KBM-7 (cell line): ENCODE results near the gene RBM23.
"Not testable (repeated sequence)": the region's sequence is repeated elsewhere in the genome, so short reads cannot be mapped to it uniquely, and the experiment has no call there.

Source experiments
- DNase-seq: peaks from one replicate; pipeline ENCODE4 v3.0.0-alpha.2; 2015
- in situ Hi-C: fragments of 300-500 bp; cut with MboI; formaldehyde crosslinking; loops from 2 replicates; pipeline ENCODE4 v1.14.3; 2020; ENCODE audit warnings: low sequenced_read_pairs, low pct_unique_long_range_greater_than_20kb, mixed read lengths

Gene RBM23

GRCh38 chr14:22872833-22873520 is 46.0 kb downstream of the RBM23 start:
- in situ Hi-C loops, result no loop called here
- DNase-seq, result no peak

DNA sequence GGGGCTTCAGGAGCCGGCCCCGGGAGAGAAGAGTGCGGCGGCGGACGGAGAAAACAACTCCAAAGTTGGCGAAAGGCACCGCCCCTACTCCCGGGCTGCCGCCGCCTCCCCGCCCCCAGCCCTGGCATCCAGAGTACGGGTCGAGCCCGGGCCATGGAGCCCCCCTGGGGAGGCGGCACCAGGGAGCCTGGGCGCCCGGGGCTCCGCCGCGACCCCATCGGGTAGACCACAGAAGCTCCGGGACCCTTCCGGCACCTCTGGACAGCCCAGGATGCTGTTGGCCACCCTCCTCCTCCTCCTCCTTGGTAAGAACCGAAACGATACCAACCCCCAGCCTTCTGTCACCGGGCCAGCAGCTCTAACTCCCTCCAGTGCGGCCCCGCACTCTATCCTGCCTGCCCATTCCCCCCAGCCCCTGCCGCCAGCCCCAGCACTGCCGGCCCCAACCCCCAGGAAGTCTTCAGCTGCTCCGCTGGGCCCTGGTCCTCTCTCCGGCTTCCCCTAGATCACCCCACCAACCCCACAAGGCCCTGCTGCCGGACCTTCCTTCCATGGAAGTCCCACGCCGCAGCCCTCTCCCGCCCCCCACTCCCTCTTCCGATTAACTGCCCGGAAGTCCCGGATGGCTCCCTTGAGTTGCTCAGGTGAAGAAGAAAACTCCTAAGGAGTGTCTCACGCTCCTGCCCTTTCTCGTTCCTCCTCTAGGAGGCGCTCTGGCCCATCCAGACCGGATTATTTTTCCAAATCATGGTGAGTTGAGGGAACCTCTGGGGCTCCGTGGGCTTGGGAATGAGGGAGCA is 46.7 kb downstream of the RBM23 start:
- DNase-seq, result peak; percentile 83
- in situ Hi-C loops, result no loop called here

- peak; percentile 94 for DNase-seq
- in situ Hi-C loops, result no loop called here
Measured at GRCh38 chr14:22871224-22872032, 47.5 kb downstream of the RBM23 start, which contains the start of gene LRP10. Gene LRP10, plus strand, starts transcription at chr14:22871740. Its CDS starts 564 bp downstream, at chr14:22872304.

DNA sequence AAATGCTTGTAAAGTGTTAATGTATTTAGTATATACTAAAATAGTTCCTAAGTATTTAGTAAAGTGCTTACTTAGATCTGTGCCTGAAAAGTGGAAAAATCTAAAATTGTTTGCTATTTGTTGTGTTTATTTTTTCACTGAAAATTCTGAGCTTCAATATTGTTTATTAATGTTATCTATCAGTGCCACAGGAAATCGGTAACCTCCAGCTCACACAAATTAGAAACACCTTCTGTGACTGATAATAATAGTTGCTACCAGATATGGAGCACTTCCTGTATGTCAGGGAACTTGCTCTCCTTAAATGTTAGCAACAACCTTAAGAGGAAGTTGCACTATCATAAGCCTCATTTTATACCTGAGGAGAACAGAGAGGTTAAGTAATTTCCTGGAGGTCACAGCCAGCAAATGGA is 48.1 kb downstream of the RBM23 start:
- DNase-seq, result peak; percentile 70
- in situ Hi-C loops, result no loop called here

DNA sequence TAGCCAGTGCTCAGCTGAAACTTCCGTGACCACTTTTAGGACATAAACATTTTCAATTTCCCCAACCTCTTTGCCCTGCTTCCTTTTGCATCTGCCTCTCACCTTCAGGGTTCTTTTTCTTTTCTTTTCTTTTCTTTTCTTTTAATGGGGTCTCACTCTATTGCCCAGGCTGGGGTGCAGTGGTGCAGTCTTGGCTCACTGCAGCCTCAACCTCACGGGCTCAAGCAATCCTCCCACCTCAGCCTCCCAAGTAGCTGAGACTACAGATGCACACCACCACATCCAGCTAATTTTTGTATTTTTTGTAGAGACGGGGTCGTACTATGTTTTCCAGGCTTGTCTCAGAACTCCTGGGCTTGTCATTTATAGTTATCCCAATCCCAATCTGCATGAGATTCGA is 52.1 kb downstream of the RBM23 start:
- no peak for DNase-seq
- in situ Hi-C loops, result no loop called here

GRCh38 chr14:22865424-22866405 is 53.2 kb downstream of the RBM23 start:
- DNase-seq, result peak; percentile 55
- in situ Hi-C loops, result no loop called here

- in situ Hi-C loops, result no loop called here
- DNase-seq, result no peak
Measured at GRCh38 chr14:22864979-22865378, 54.0 kb downstream of the RBM23 start.

DNA sequence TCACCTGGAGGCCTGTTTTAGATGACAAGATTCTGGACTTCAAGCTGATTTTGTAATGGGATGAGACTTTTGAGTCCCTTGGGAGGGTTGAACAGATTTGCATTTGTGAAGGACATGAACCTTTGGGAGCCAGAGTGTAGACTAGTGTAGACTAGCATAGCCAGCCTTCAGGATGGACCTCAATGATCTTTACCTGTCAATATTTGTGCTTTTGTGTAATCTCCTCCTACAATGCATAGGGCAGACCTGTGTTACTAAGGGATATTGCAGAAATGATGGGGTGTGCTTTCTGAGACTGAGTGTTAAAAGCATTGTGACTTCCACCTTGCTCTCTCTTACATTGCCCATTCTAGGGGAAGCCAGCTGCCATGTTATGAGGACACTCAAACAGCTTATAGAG is 57.3 kb downstream of the RBM23 start:
- in situ Hi-C loops, result no loop called here
- no peak for DNase-seq

DNA sequence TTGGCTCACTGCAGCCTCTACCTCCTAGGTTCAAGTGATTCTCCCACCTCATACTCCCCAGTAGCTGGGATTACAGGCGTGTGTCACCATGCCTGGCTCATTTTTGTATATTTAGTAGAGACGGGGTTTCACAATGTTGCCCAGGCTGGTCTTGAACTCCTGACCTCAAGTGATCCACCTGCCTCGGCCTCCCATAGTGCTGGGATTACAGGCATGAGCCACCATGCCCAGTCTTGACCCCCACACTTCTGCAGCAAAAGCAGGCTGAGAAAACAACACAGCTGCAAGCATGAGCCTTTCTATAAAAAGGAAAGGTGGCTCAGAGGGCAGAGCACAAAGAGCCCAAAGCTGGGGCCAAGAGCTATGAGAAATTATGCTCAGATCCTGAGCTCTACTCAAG is 58.6 kb downstream of the RBM23 start:
- DNase-seq, in situ Hi-C loops: not testable (repeated sequence)

GRCh38 chr14:22856428-22856827 is 62.5 kb downstream of the RBM23 start:
- no peak for DNase-seq
- in situ Hi-C loops, result no loop called here

DNA sequence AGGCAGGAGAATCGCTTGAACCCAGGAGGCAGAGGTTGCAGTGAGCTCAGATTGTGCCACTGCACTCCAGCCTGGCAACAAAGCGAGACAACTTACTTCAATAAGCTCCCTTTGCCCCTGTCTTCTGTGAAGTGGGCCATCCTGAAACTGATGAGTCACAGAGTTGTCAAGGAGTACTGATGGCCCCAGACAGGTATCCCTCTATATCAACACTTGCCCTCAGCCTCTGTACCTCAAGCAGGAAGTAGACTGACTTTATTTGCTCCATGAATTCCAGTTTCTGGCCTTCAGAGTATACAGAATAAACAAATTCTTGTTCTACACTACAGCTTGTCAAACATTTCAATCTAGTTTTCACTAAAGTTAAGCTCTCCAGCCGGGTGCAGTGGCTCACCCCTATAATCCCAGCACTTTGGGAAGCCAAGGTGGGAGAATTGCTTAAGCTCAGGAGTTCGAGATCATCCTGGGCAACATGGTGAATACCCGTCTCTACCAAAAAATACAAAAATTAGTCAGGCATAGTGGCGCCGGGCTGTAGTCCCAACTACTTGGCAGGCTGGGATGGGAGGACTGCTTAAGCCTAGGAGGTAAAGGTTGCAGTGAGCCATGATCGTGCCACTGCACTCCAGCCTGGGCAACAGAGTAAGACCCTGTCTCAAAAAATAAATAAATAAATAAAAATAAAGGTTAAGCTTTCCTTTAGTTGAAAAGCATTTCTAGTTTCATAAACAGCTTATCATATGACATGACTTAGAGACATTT is 63.8 kb downstream of the RBM23 start:
- in situ Hi-C loops, result no loop called here

DNA sequence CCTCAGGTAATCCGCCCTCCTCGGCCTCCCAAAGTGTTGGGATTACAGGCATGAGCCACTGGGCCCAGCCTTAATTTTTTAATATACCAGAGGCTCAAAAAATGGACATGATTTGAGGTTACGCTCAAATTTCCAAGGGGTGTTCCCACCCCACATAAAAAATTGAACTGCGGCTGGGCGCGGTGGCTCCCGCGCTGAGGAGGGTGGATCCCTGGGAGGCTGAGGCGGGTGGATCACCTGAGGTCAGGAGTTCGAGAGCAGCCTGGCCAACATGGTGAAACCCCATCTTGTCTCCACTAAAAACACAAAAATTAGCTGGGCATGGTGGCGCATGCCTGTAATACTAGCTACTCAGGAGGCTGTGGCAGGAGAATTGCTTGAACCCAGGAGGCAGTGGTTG is 64.7 kb downstream of the RBM23 start:
- in situ Hi-C loops, result not testable (repeated sequence)

More for the DNA sequence above, 63.8 kb downstream of the RBM23 start:
- DNase-seq, result no peak

DNA sequence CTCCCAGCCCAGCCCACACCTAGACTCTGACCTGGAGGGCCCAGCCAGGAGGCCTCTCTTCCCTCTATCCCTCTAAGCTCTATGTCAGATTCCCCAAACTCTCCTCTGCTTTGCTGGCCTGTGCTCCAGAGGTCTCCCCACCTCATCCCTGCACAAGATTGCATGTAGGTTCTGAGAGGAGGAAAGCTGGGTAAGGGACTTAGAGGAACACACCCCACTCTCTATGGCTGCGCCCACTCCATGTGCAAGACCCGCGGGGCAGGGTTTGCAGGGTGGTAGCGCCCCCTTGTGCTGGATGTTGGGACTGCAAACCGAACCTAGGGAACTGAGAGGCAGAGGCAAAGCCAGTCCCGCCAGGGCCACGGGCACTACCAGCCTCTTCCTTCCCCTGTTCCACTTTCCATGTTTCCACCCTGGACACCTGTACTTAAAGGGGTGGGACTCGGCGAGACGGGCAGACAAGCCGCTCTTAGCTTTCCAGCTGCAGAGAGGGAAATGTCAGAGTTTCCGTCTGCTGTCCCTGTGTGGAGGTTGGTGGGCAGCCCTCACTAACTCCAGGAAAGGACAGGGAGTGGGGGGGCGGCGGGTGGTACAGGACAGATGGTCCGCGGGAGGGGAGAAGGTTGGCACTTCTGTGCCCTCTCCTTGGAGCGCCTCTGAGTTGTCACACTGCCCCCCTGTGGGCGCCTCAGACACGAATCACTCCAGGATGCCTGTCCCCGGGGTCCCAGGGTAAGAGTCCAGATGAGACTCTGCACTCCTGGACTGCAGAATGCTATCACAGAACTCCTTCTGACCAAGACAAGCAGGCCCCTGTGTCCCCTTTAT is 65.8 kb downstream of the RBM23 start:
- DNase-seq, result peak; percentile 93
- in situ Hi-C loops, result no loop called here

More for the DNA sequence above, 64.7 kb downstream of the RBM23 start:
- not testable (repeated sequence) for DNase-seq

- in situ Hi-C loops, result no loop called here
Measured at GRCh38 chr14:22852599-22852939, 66.4 kb downstream of the RBM23 start.

GRCh38 chr14:22852178-22852577 is 66.8 kb downstream of the RBM23 start:
- DNase-seq, in situ Hi-C loops: not testable (repeated sequence)

More at GRCh38 chr14:22852599-22852939, 66.4 kb downstream of the RBM23 start:
- no peak for DNase-seq

GRCh38 chr14:22850944-22851764 is 67.8 kb downstream of the RBM23 start:
- in situ Hi-C loops, result no loop called here
- peak; percentile 60 for DNase-seq
